Esophagus squamous epithelium (tissue), 5 donors: Measurements from ENCODE around the gene RASAL2. TPM values are rescaled to one million over a fixed set of nuclear protein-coding genes. Genes with fewer than 3 reads are reported as not detected.
"Not testable (repeated sequence)": the region's sequence is repeated elsewhere in the genome, so short reads cannot be mapped to it uniquely, and the experiment has no call there.

ENCODE experiments used
- DNase-seq: peaks from one replicate; lab custom pipeline; 2025; lab: John Stamatoyannopoulos, UW
- H3K27ac ChIP-seq, 4 donors: fragments of 200-600 bp; sonication (generic); one replicate each; pipeline ENCODE4 v1.5.1; 2016 to 2019; ENCODE audit warnings: mild to moderate bottlenecking in 1 of 4
- H3K27me3 ChIP-seq, 4 donors: fragments of 200-600 bp; sonication (generic); 1 replicate in 3 of 4; 2 replicates in 1 of 4; pipeline versions ENCODE4 v1.5.1 to v1.6.0; 2017 to 2021; ENCODE audit warnings: antibody characterized with exemption in 1 of 4
- H3K36me3 ChIP-seq, 3 donors: fragments of 200-600 bp; sonication (generic); one replicate each; pipeline ENCODE4 v1.5.1; 2016 to 2019
- H3K4me1 ChIP-seq, 3 donors: fragments of 200-600 bp; sonication (generic); one replicate each; pipeline ENCODE4 v1.5.1; 2017 to 2019
- H3K4me3 ChIP-seq, 4 donors: fragments of 200-600 bp; sonication (generic); 1 replicate in 3 of 4; 2 replicates in 1 of 4; pipeline ENCODE4 v1.5.1; 2016 to 2019; ENCODE audit warnings: mild to moderate bottlenecking in 2 of 4, moderate library complexity in 1 of 4
- H3K9me3 ChIP-seq, 3 donors: fragments of 200-600 bp; sonication (generic); one replicate each; pipeline ENCODE4 v1.5.1; 2016 to 2019
- CTCF ChIP-seq, 6 experiments: fragments of 450-650 bp in 4 of 6; fragments of 200-600 bp in 2 of 6; sonication (generic) in 2 of 6; IDR thresholded peaks; one replicate each; pipeline ENCODE4 v1.5.1; 2016 to 2019; ENCODE audit warnings: antibody characterized with exemption in 6 of 6, mild to moderate bottlenecking in 4 of 6, moderate library complexity in 4 of 6
- POLR2A ChIP-seq, 4 donors: fragments of 450-650 bp; IDR thresholded peaks; one replicate each; pipeline ENCODE4 v1.6.1; 2017; ENCODE audit warnings: antibody characterized with exemption in 4 of 4, mild to moderate bottlenecking in 4 of 4, moderate library complexity in 3 of 4
- WGBS, 2 donors: methylation state at CpG; one replicate each; pipeline ENCODE4 v1.1.5; 2018; 5-methylcytosine and 5-hydroxymethylcytosine counted together
- intact Hi-C: fragments of 100-400 bp; cut with DNase I; formaldehyde crosslinking; loops from one replicate; pipeline ENCODE4 v1.15.0; 2022
- total RNA-seq, 4 donors: library from RNA; depleted of rRNA; stranded (reverse); fragments of >200 nt; gene quantifications; one replicate each; pipeline ENCODE4 v1.1.0, GENCODE V29; 2016
- donor health status: DM: yes; HTN: yes; CAD: no.

RASAL2 gene
- total RNA-seq, 4 donors from 2014 or later: 20.4 to 29.8 (median 25.5) TPM

- intact Hi-C loops: no loop called here
- Histone ChIP-seq H3K36me3 (no peaks in the 10 kb centered on the region), H3K27me3 (no peaks in the 10 kb centered on the region), H3K4me1 (peaks cover 9 to 55% (median 15%) of the 10 kb centered on the region in 3 donors), H3K27ac (peak overlapping the region in 3 of 4 donors; percentile 15 to 85 (median 82)), H3K9me3 (no peaks in the 10 kb centered on the region), H3K4me3 (no peak overlapping the region)
- WGBS, 2 donors: 43 to 61% methylated on average over 4 of the region's 4 CpGs
- no peak for TF ChIP-seq CTCF (IDR thresholded peaks at IDR 0.05)
- TF ChIP-seq POLR2A (IDR thresholded peaks at IDR 0.05): no peak
- DNase-seq: no peak
Observed at GRCh38 chr1:178345238-178345637, 251.3 kb downstream of the RASAL2 start.

GRCh38 chr1:178345807-178346206, 251.9 kb downstream of the RASAL2 start:
- no peak for DNase-seq
- intact Hi-C loops: no loop called here
- Histone ChIP-seq H3K4me1 (peaks cover 9 to 49% (median 14%) of the 10 kb centered on the region in 3 donors), H3K27ac (peak overlapping the region in 1 of 4 donors; percentile 82), H3K9me3 (no peaks in the 10 kb centered on the region), H3K36me3 (no peaks in the 10 kb centered on the region), H3K27me3 (no peaks in the 10 kb centered on the region), H3K4me3 (no peak overlapping the region)
- TF ChIP-seq POLR2A (IDR thresholded peaks at IDR 0.05) (no peak), CTCF (IDR thresholded peaks at IDR 0.05) (no peak)
- WGBS, 2 donors: 61 to 73% methylated on average over 1 of the region's 1 CpG

GRCh38 chr1:178349801-178350200, 255.9 kb downstream of the RASAL2 start:
- peaks cover 6 to 14% (median 7%) of the 10 kb centered on the region in 3 donors for H3K4me1 ChIP-seq
- no peak overlapping the region for H3K4me3 ChIP-seq
- H3K27ac ChIP-seq: no peak overlapping the region
- H3K27me3 ChIP-seq: no peaks in the 10 kb centered on the region
- peaks cover 0 to 9% (median 6%) of the 10 kb centered on the region in 3 donors for H3K9me3 ChIP-seq
- DNase-seq: no peak
- WGBS, 2 donors: 72 to 77% methylated on average over 3 of the region's 3 CpGs
- no peak for TF ChIP-seq POLR2A (IDR thresholded peaks at IDR 0.05)
- no peak for TF ChIP-seq CTCF (IDR thresholded peaks at IDR 0.05)
- intact Hi-C loops: no loop called here
- no peaks in the 10 kb centered on the region for H3K36me3 ChIP-seq

- WGBS, 2 donors: 55 to 70% methylated on average over 1 of the region's 1 CpG
- H3K27me3 ChIP-seq, H3K4me1 ChIP-seq, H3K36me3 ChIP-seq, H3K9me3 ChIP-seq, DNase-seq, intact Hi-C loops, H3K4me3 ChIP-seq, H3K27ac ChIP-seq: not testable (repeated sequence)
Observed at GRCh38 chr1:178351911-178352310, 258.0 kb downstream of the RASAL2 start.

- Histone ChIP-seq H3K4me1 (no peaks in the 10 kb centered on the region), H3K4me3 (no peak overlapping the region), H3K27ac (no peak overlapping the region), H3K36me3 (no peaks in the 10 kb centered on the region), H3K9me3 (peaks cover 0 to 9% (median 6%) of the 10 kb centered on the region in 3 donors), H3K27me3 (no peaks in the 10 kb centered on the region)
- intact Hi-C loops: no loop called here
- DNase-seq: no peak
- no peak for TF ChIP-seq POLR2A (IDR thresholded peaks at IDR 0.05)
- TF ChIP-seq CTCF (IDR thresholded peaks at IDR 0.05): no peak
- 95 to 97% methylated on average over 4 of the region's 4 CpGs for WGBS, 2 donors
Observed at GRCh38 chr1:178352790-178353416, 259.0 kb downstream of the RASAL2 start.
